ENCODE results near the gene SHB. TPM values are rescaled to one million over a fixed set of nuclear protein-coding genes. Genes with fewer than 3 reads are reported as not detected.

The SHB gene
- polyA plus RNA-seq, 3 donors = 13.8 to 22.1 (median 17.2) TPM

DNA sequence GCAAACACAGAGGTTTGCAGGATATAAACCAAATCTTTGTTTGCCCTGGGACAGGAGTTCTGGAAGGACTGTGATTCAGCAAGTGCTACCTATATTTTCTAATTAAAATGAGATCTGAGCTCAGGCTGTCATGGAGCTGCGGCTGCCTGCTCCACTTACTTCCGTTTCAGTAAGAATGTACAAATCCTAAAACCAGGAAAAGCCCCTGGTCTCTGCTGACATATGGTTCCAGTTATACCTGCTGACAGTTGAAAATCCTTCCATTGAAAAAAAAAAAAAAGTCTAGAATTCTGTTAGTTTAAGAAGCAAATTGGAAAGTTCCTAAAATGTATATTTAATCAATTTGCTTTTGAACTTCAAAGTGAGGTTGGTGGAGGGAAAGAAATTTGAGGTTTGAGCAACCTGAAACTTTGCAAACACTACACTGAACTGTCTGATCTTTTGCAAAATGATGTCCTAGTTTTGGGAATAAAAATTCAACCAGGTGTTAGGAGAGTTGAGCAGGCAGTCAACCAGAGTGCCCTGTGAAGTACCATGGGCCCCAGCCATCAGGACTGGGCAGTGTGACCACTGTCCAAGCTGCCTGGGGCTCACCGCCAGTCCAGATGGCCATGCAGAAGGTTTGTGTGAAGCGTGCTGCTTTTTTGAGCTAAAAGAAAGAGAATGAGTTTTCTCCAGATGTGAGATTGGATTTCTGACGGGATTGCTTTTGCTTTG is 50.6 kb downstream of the SHB start:
- no peak for DNase-seq (ENCODE audit: extremely low read depth in 1 of 11, low read depth in 9 of 11, low spot score in 4 of 11)

GRCh38 chr9:38017885-38018186 is 51.2 kb downstream of the SHB start:
- no peak for DNase-seq (ENCODE audit: extremely low read depth in 1 of 11, low read depth in 9 of 11, low spot score in 4 of 11)

GRCh38 chr9:38017149-38017884 is 51.7 kb downstream of the SHB start:
- peak in 2 of 11 donors; percentile 42 to 64 for DNase-seq (ENCODE audit: extremely low read depth in 1 of 11, low read depth in 9 of 11, low spot score in 4 of 11)

GRCh38 chr9:38016375-38017135 is 52.5 kb downstream of the SHB start:
- no peak for DNase-seq (ENCODE audit: extremely low read depth in 1 of 11, low read depth in 9 of 11, low spot score in 4 of 11)

DNA sequence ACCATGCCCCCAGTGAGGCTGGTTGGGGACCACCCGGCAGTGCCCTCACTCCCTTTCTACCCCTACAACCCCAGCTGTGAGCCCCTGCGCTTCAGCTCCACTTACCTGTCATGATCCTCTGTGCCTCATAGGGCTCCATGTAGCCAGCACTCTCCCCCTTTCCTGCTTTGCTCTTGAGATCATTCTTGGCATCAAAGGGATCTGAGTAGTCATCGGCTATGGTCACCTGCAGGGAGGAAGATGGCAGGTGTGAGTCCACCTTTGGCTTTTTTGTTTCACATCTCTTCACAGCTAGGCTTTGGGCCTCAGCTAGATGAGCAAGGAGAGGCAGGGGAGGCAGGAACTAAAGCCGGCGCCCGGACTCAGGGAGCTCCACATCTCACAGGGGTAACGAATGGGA is 53.1 kb downstream of the SHB start:
- no peak for DNase-seq (ENCODE audit: extremely low read depth in 1 of 11, low read depth in 9 of 11, low spot score in 4 of 11)

- DNase-seq (ENCODE audit: extremely low read depth in 1 of 11, low read depth in 9 of 11, low spot score in 4 of 11) = no peak
Observed at GRCh38 chr9:38015266-38015665, 53.8 kb downstream of the SHB start.

DNA sequence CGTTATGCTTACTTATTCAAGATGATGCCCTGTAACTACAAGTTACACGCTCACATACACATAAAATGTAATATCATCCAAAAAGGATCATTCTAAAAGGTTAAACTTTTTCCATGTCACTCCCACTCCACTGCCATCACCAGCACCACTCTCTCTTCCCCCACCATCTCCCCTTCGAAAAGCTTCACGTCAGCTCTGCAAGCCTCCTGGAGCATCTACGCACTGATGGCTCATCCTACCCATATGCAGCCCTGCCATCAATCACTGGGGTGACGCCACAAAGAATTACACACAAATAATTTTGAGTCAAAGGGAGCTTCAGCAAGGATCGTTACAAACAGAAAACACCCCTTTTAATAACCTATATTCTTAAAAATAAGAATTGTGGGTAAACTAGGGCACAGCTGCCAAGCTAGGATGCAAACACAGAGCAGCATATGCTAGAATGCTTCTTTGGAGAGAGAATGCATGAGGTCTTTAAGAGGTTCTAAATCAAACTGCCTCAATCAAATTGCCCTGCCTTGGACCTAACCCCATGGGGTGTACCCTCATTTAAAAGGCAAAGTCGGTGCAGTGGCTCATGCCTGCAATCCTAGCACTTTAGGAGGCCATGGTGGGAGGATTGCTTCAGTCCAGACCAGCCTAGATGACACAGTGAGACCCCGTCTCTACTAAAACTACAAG is 56.1 kb downstream of the SHB start:
- no peak for DNase-seq (ENCODE audit: extremely low read depth in 1 of 11, low read depth in 9 of 11, low spot score in 4 of 11)

DNA sequence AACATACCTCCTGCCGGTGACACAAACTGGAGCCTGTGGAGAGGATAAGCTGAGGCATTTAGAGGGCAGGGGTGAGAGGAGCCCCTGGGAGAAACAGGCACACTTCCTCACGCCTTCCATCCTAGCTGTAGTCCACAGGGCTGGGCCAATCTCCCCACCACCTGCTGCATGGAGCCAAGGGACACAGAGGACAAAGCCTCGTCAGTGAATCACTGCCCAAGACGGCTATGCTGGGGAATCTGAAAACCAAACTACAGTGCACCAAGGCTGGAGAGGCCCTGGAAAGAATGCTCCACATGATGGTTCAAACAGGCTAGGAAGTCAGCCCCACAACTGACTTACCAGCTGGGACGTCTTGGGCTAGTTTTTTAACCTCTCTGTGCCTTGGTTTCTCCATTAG is 57.0 kb downstream of the SHB start:
- DNase-seq (ENCODE audit: extremely low read depth in 1 of 11, low read depth in 9 of 11, low spot score in 4 of 11) = no peak

GRCh38 chr9:38010918-38011704 is 57.9 kb downstream of the SHB start:
- no peak for DNase-seq (ENCODE audit: extremely low read depth in 1 of 11, low read depth in 9 of 11, low spot score in 4 of 11)

DNA sequence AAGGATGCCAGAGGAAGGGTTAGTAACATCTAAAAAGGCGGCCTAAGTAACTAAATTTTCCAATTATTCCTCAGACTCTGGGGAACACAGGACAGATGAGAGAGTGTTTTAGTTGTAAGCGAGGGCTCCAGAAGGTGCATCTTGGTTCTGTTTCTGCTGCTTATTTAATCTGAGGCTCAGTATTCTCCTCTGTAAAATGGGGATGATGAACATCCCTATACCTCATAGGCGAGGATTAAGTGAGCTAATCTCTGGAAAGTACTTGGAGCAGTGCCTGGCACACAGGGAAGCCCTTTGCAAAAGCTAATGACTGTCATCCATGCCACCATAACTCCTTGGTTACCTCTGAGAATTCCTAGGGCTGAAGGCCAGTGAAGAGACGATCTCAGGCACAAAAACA is 59.0 kb downstream of the SHB start:
- no peak for DNase-seq (ENCODE audit: extremely low read depth in 1 of 11, low read depth in 9 of 11, low spot score in 4 of 11)

- DNase-seq (ENCODE audit: extremely low read depth in 1 of 11, low read depth in 9 of 11, low spot score in 4 of 11) = no peak
Observed at GRCh38 chr9:38009035-38009501, 60.0 kb downstream of the SHB start.

DNA sequence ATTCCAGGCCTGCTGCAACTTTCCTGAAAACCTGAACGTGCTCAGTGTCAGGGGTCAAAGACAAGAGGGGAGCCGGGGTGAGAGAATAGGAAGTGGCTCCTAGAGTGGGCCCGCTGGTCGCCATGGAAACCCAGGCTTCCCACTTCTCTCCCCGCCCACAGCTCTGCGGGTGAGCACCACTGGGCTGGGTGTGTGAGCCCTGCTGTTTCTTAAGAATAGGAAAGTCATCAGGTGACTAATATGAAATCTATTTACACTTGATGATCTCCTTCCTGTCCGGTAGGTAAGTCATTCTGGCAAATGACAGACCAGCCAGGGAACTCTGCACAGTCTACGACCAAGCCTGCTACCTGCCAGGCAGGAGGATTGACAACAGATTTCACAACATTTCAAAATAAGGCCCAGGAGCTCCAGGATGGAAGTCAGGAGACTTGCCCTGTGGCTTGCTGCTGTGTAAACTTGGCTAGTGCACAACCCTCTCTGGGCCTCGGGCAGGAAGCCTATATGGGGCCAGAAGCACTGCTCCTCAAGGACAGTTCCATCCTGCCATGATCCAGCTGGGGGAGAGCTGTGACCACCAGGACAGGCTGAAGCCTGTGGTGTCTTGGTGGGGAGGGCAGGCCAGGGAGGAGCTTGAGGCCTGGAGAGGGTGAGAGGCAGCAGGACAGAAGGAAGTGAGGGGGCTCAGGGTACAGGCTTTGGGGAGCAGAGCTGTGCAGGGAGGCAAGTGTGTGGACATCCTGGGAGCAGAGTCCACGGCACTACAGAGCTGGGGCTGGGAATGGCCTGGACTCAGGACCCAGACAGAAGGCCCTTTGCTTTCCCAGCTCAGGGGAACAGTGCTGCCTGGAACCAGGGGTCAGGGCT is 60.6 kb downstream of the SHB start:
- no peak for DNase-seq (ENCODE audit: extremely low read depth in 1 of 11, low read depth in 9 of 11, low spot score in 4 of 11)

- no peak for DNase-seq (ENCODE audit: extremely low read depth in 1 of 11, low read depth in 9 of 11, low spot score in 4 of 11)
Observed at GRCh38 chr9:38007016-38007415, 62.0 kb downstream of the SHB start.

DNA sequence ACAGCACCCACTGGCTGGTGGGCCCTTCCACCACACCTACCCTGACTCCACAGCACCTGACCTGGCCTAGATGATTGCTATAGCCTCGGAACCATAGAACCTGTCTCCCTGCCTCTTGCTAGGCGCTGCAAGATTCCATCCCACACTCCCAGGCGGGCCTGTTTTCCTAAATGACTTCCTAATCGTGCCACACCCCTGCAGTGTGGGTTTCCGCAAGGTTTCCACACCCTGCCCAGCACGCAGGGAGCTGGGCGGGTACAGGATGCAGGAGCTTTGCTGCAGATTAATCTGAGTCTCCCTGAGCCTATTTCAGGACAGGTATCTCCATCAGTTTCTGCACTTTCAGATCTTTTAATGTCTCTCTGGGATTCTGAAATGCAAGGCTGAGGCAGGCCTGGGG is 62.9 kb downstream of the SHB start:
- no peak for DNase-seq (ENCODE audit: extremely low read depth in 1 of 11, low read depth in 9 of 11, low spot score in 4 of 11)

GRCh38 chr9:38004809-38005560 is 64.0 kb downstream of the SHB start:
- DNase-seq (ENCODE audit: extremely low read depth in 1 of 11, low read depth in 9 of 11, low spot score in 4 of 11) = no peak

GRCh38 chr9:38003946-38004808 is 64.8 kb downstream of the SHB start:
- no peak for DNase-seq (ENCODE audit: extremely low read depth in 1 of 11, low read depth in 9 of 11, low spot score in 4 of 11)
